ENCODE measurements around the gene PLBD1.

The PLBD1 gene

GRCh38 chr12:14560904-14561574 is 6.6 kb downstream of the PLBD1 start:
- in situ Hi-C loops (cut with MboI; ENCODE audit: low pct_unique_long_range_greater_than_20kb, low sequenced_read_pairs, unreplicated experiment): no loop called here
- TF ChIP-seq CTCF (IDR thresholded peaks at IDR 0.05; ENCODE audit: extremely low read depth, insufficient read depth, missing control alignments): no peak

GRCh38 chr12:14558473-14558959 is 9.2 kb downstream of the PLBD1 start:
- in situ Hi-C loops (cut with MboI; ENCODE audit: low pct_unique_long_range_greater_than_20kb, low sequenced_read_pairs, unreplicated experiment): no loop called here
- DNase-seq (ENCODE audit: low spot score): no peak
- no peak for TF ChIP-seq CTCF (IDR thresholded peaks at IDR 0.05; ENCODE audit: extremely low read depth, insufficient read depth, missing control alignments)

More at GRCh38 chr12:14560904-14561574, 6.6 kb downstream of the PLBD1 start:
- no peak for DNase-seq (ENCODE audit: low spot score)

GRCh38 chr12:14557966-14558365 is 9.7 kb downstream of the PLBD1 start:
- in situ Hi-C loops (cut with MboI; ENCODE audit: low pct_unique_long_range_greater_than_20kb, low sequenced_read_pairs, unreplicated experiment): no loop called here
- TF ChIP-seq CTCF (IDR thresholded peaks at IDR 0.05; ENCODE audit: extremely low read depth, insufficient read depth, missing control alignments): no peak

GRCh38 chr12:14554281-14555007 is 13.2 kb downstream of the PLBD1 start:
- TF ChIP-seq CTCF (IDR thresholded peaks at IDR 0.05; ENCODE audit: extremely low read depth, insufficient read depth, missing control alignments): no peak
- in situ Hi-C loops (cut with MboI; ENCODE audit: low pct_unique_long_range_greater_than_20kb, low sequenced_read_pairs, unreplicated experiment): no loop called here
- DNase-seq (ENCODE audit: low spot score): no peak

More at GRCh38 chr12:14557966-14558365, 9.7 kb downstream of the PLBD1 start:
- DNase-seq (ENCODE audit: low spot score): no peak

GRCh38 chr12:14548609-14549008 is 19.1 kb downstream of the PLBD1 start:
- no peak for DNase-seq (ENCODE audit: low spot score)
- no peak for TF ChIP-seq CTCF (IDR thresholded peaks at IDR 0.05; ENCODE audit: extremely low read depth, insufficient read depth, missing control alignments)
- in situ Hi-C loops (cut with MboI; ENCODE audit: low pct_unique_long_range_greater_than_20kb, low sequenced_read_pairs, unreplicated experiment): no loop called here

GRCh38 chr12:14547571-14547970 is 20.1 kb downstream of the PLBD1 start:
- DNase-seq (ENCODE audit: low spot score): no peak
- in situ Hi-C loops (cut with MboI; ENCODE audit: low pct_unique_long_range_greater_than_20kb, low sequenced_read_pairs, unreplicated experiment): no loop called here
- no peak for TF ChIP-seq CTCF (IDR thresholded peaks at IDR 0.05; ENCODE audit: extremely low read depth, insufficient read depth, missing control alignments)

Data from GM13977 (cell line).